HCT116 (cell line): ENCODE results near the gene MED27. TPM values are rescaled to one million over a fixed set of nuclear protein-coding genes. Genes with fewer than 3 reads are reported as not detected.

ENCODE experiments used
- ATAC-seq: fragments of 200-7000 bp; cut with Tn5 transposase; 2 replicates; pipeline ENCODE4 v1.9.1; 2020; ENCODE audit warnings: mild to moderate bottlenecking, moderate library complexity
- BruUV-seq: library from RNA; stranded (reverse); fragments of 400-500 nt; replicated peaks from 2 replicates; lab custom pipeline; 2021; lab: Mats Ljungman, UMichigan
- CTCF ChIA-PET: fragments of 300-600 bp; sonication (Branson Sonifier 250); formaldehyde crosslinking; loops from one replicate; lab custom pipeline; 2021; ENCODE audit warnings: antibody characterized with exemption; lab: Charles Lee
- POLR2A ChIA-PET: fragments of 300-600, 350-600 bp; sonication (Branson Sonifier 250); formaldehyde crosslinking; loops from one replicate; lab custom pipeline; 2021; ENCODE audit warnings: antibody characterized with exemption; lab: Charles Lee
- RAD21 ChIA-PET, 2 experiments: fragments of 300-600 bp; sonication (Branson Sonifier 250); formaldehyde crosslinking; loops; one replicate each; lab custom pipeline; 2023; ENCODE audit warnings: low total read pairs in 2 of 2; ENCODE audit not compliant: uncharacterized antibody in 2 of 2, unreplicated experiment in 2 of 2, low non-redundant PET in 1 of 2; lab: Charles Lee
- DNase-seq: peaks from one replicate; pipeline ENCODE4 v3.0.0-alpha.2; 2010; ENCODE audit warnings: low read depth, low spot score
- H2AFZ ChIP-seq: fragments of 200-600 bp; shearing (Covaris generic), sonication (generic); 2 replicates; pipeline ENCODE4 v1.6.1; 2017; ENCODE audit warnings: low read depth, mixed run types, mixed read lengths, antibody characterized with exemption, low read length; ENCODE audit not compliant: poor library complexity, severe bottlenecking
- H3K27ac ChIP-seq: 2 replicates; pipeline ENCODE4 v1.5.1; 2012; ENCODE audit warnings: low read depth, low read length
- H3K27me3 ChIP-seq: fragments of 200-600 bp; sonication (generic); 2 replicates; pipeline ENCODE4 v1.6.1; 2016; ENCODE audit warnings: mixed run types, low read length, mixed read lengths; ENCODE audit not compliant: insufficient read depth
- H3K36me3 ChIP-seq, 2 experiments: fragments of 200-500 bp in 1 of 2; fragments of 200-600 bp in 1 of 2; sonication (Bioruptor generic) in 1 of 2; sonication (generic) in 1 of 2; 2 replicates each; pipeline versions ENCODE4 v1.5.1 to v1.6.1; 2014 to 2016; ENCODE audit warnings: low read length in 2 of 2, inconsistent platforms in 1 of 2, mixed read lengths in 1 of 2, mixed run types in 1 of 2; ENCODE audit not compliant: insufficient read depth in 2 of 2, control insufficient read depth in 1 of 2
- H3K4me1 ChIP-seq, 2 experiments: fragments of 200-600 bp in 1 of 2; sonication (generic) in 1 of 2; 2 replicates each; pipeline versions ENCODE4 v1.5.1 to v1.6.1; 2012 to 2017; ENCODE audit warnings: low read length in 2 of 2, inconsistent platforms in 1 of 2, mild to moderate bottlenecking in 1 of 2, mixed read lengths in 1 of 2, mixed run types in 1 of 2, moderate library complexity in 1 of 2; ENCODE audit not compliant: insufficient read depth in 2 of 2, control insufficient read depth in 1 of 2
- H3K4me2 ChIP-seq: fragments of 200-600 bp; sonication (generic); 2 replicates; pipeline ENCODE4 v1.6.1; 2017; ENCODE audit warnings: mixed run types, low read length, mixed read lengths
- H3K4me3 ChIP-seq, 2 experiments: fragments of 200-600 bp in 1 of 2; sonication (generic) in 1 of 2; replicated peaks in 1 of 2; 2 replicates each; pipeline ENCODE4 v1.5.1; 2011 to 2016; ENCODE audit warnings: low read length in 2 of 2, control low read depth in 1 of 2, low read depth in 1 of 2, mild to moderate bottlenecking in 1 of 2, mixed read lengths in 1 of 2, mixed run types in 1 of 2
- H3K79me2 ChIP-seq: fragments of 200-600 bp; sonication (generic); 2 replicates; pipeline ENCODE4 v1.6.1; 2017; ENCODE audit warnings: mild to moderate bottlenecking, mixed run types, low read length, moderate library complexity, mixed read lengths; ENCODE audit not compliant: insufficient read depth
- H3K9ac ChIP-seq: fragments of 200-600 bp; sonication (generic); 2 replicates; pipeline ENCODE4 v1.6.1; 2016; ENCODE audit warnings: low read length, mixed read lengths
- H3K9me2 ChIP-seq: fragments of 200-600 bp; sonication (generic), shearing (Covaris generic); 2 replicates; pipeline ENCODE4 v1.6.1; 2017; ENCODE audit warnings: mixed run types, mild to moderate bottlenecking, moderate library complexity; ENCODE audit not compliant: insufficient read depth
- H3K9me3 ChIP-seq, 2 experiments: fragments of 200-500 bp in 1 of 2; fragments of 200-600 bp in 1 of 2; sonication (Bioruptor generic) in 1 of 2; sonication (generic) in 1 of 2; 2 replicates each; pipeline ENCODE4 v1.6.1; 2014 to 2017; ENCODE audit warnings: low read length in 2 of 2, mixed read lengths in 2 of 2, inconsistent platforms in 1 of 2, low read depth in 1 of 2, mild to moderate bottlenecking in 1 of 2, mixed run types in 1 of 2, moderate library complexity in 1 of 2; ENCODE audit not compliant: control insufficient read depth in 1 of 2, insufficient read depth in 1 of 2
- H4K20me1 ChIP-seq: fragments of 200-600 bp; sonication (generic), shearing (Covaris generic); 2 replicates; pipeline ENCODE4 v1.6.1; 2017; ENCODE audit warnings: mixed run types, mild to moderate bottlenecking, moderate library complexity; ENCODE audit not compliant: insufficient read depth
- CBX3 ChIP-seq: IDR thresholded peaks from 2 replicates; pipeline ENCODE4 v1.6.1; 2012; ENCODE audit warnings: low read depth
- EGR1 ChIP-seq: IDR thresholded peaks from 2 replicates; pipeline ENCODE4 v1.6.1; 2012; ENCODE audit warnings: low read depth
- ELF1 ChIP-seq: IDR thresholded peaks from 2 replicates; pipeline ENCODE4 v1.6.1; 2012; ENCODE audit warnings: low read depth, borderline replicate concordance
- EZH2 ChIP-seq: fragments of 200-600 bp; sonication (generic); IDR thresholded peaks from 2 replicates; pipeline ENCODE4 v1.6.1; 2017; ENCODE audit warnings: antibody characterized with exemption, mixed run types
- EZH2phosphoT487 ChIP-seq: fragments of 200-600 bp; IDR thresholded peaks from 2 replicates; pipeline ENCODE4 v1.6.1; 2018; ENCODE audit warnings: antibody characterized with exemption, borderline replicate concordance
- POLR2A ChIP-seq: IDR thresholded peaks from 2 replicates; pipeline ENCODE4 v1.7.0; 2011; ENCODE audit warnings: borderline replicate concordance; ENCODE audit not compliant: insufficient read depth, insufficient read length; ENCODE audit errors: extremely low read depth
- POLR2AphosphoS5 ChIP-seq: IDR thresholded peaks from 2 replicates; pipeline ENCODE4 v1.6.1; 2011; ENCODE audit warnings: mild to moderate bottlenecking, low read depth, low read length, moderate library complexity
- RAD21 ChIP-seq: IDR thresholded peaks from 2 replicates; pipeline ENCODE4 v1.6.1; 2012; ENCODE audit warnings: low read depth, mild to moderate bottlenecking
- SIN3A ChIP-seq: IDR thresholded peaks from 2 replicates; pipeline ENCODE4 v1.6.1; 2012; ENCODE audit warnings: low read depth
- SRF ChIP-seq: IDR thresholded peaks from 2 replicates; pipeline ENCODE4 v1.6.1; 2012; ENCODE audit warnings: low read depth
- YY1 ChIP-seq: IDR thresholded peaks from 2 replicates; pipeline ENCODE4 v1.6.1; 2011; ENCODE audit warnings: low read length, low read depth, moderate library complexity, mild to moderate bottlenecking; ENCODE audit not compliant: insufficient replicate concordance; ENCODE audit errors: extremely low read depth
- ZNF274 ChIP-seq: fragments of 200-500 bp; sonication (Bioruptor generic); IDR thresholded peaks from 2 replicates; pipeline ENCODE4 v1.6.1; 2014; ENCODE audit warnings: mild to moderate bottlenecking, low read depth, low read length, inconsistent platforms
- intact Hi-C: fragments of 100-400 bp; cut with micrococcal nuclease; formaldehyde crosslinking; loops from 2 replicates; pipeline ENCODE4 v1.10.0; 2022
- total RNA-seq: library from RNA; stranded (reverse); gene quantifications from one replicate; pipeline ENCODE4 v1.2.1, GENCODE V29; 2021; ENCODE audit not compliant: unreplicated experiment
- TF ChIP-seq, protein P1 (sequence below): IDR thresholded peaks from 2 replicates; pipeline ENCODE4 v1.6.1; 2012
- TF ChIP-seq, protein P2 (sequence below): IDR thresholded peaks from 2 replicates; pipeline ENCODE4 v1.6.1; 2012

Gene MED27
- total RNA-seq, 1 experiment from 2014 or later: 26.9 TPM

DNA sequence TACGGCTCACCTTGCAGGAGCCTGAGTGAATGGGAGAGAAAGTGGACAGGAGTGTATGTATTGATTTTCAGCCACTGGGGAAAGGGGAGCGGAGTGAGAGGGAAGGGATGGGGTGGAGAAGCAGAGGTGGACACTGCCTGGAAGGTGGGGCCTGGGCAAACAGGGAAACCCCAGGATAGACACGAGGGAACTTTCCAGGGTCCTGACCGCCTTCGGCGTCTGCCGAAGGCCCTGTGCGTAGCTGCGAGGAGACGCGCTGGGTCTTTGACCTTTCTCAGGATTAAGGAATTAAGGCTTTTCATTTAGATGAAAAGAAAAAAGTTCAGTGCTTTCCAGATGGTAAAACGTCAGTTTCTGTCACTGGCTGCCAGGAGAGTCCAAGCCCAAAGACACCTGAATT lies 205.2 kb downstream of the MED27 start:
- H3K9ac ChIP-seq: no peak overlapping the region
- no peak for TF ChIP-seq CBX3
- TF ChIP-seq YY1: no peak
- TF ChIP-seq ZNF274: no peak
- TF ChIP-seq EGR1: no peak
- no peak for TF ChIP-seq EZH2
- no peak for TF ChIP-seq RAD21
- TF ChIP-seq ELF1: no peak
- TF ChIP-seq EZH2phosphoT487: no peak
- no peak for TF ChIP-seq SRF
- TF ChIP-seq SIN3A: no peak
- TF ChIP-seq POLR2AphosphoS5: no peak
- no peak for TF ChIP-seq POLR2A
- TF ChIP-seq, protein P1, sequence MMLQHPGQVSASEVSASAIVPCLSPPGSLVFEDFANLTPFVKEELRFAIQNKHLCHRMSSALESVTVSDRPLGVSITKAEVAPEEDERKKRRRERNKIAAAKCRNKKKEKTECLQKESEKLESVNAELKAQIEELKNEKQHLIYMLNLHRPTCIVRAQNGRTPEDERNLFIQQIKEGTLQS: no peak
- TF ChIP-seq, protein P2, sequence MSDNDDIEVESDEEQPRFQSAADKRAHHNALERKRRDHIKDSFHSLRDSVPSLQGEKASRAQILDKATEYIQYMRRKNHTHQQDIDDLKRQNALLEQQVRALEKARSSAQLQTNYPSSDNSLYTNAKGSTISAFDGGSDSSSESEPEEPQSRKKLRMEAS: no peak
- no peak overlapping the region for H3K27ac ChIP-seq
- intact Hi-C loops: no loop called here
- H4K20me1 ChIP-seq: no peaks in the 10 kb centered on the region
- H3K4me2 ChIP-seq: no peak overlapping the region
- no peaks in the 10 kb centered on the region for H3K27me3 ChIP-seq
- ChIA-PET POLR2A (no interaction called here), CTCF (no interaction called here), RAD21 (no interaction called here)
- ATAC-seq (no peak), DNase-seq (no peak)
- H3K36me3 ChIP-seq: no peaks in the 10 kb centered on the region
- no peaks in the 10 kb centered on the region for H3K4me1 ChIP-seq
- no peak overlapping the region for H3K4me3 ChIP-seq
- no peaks in the 10 kb centered on the region for H3K9me2 ChIP-seq
- no peaks in the 10 kb centered on the region for H3K9me3 ChIP-seq
- BruUV-seq: no TSS peak
- no peak overlapping the region for H2AFZ ChIP-seq
- H3K79me2 ChIP-seq: no peaks in the 10 kb centered on the region
